ENCODE data around the gene TEX11. TPM values are rescaled to one million over a fixed set of nuclear protein-coding genes. Genes with fewer than 3 reads are reported as not detected.
"Not testable (repeated sequence)": the region's sequence is repeated elsewhere in the genome, so short reads cannot be mapped to it uniquely, and the experiment has no call there.

TEX11 gene
- total RNA-seq, 2 donors from 2014 or later = 2.6 TPM; not detected in 1

- Histone ChIP-seq H3K27ac (no peak overlapping the region), H3K4me3 (no peak overlapping the region), H3K4me1 (replicated peaks) (no peaks in the 10 kb centered on the region), H3K36me3 (no peaks in the 10 kb centered on the region), H3K27me3 (replicated peaks; ENCODE audit: insufficient read depth) (no peaks in the 10 kb centered on the region), H3K9me3 (no peaks in the 10 kb centered on the region)
- 10% methylated on average over 3 of the region's 3 CpGs for WGBS
- no peak for DNase-seq (ENCODE audit: low spot score)
- intact Hi-C loops (cut with DNase I) = no loop called here
- no peak for TF ChIP-seq POLR2AphosphoS5 (IDR thresholded peaks at IDR 0.05)
- TF ChIP-seq POLR2A (IDR thresholded peaks at IDR 0.05) = no peak
- no peak for TF ChIP-seq CTCF (IDR thresholded peaks at IDR 0.05)
Measured at GRCh38 chrX:70921709-70922352, 13.3 kb upstream of the TEX11 start.

- 95% methylated on average over 4 of the region's 4 CpGs for WGBS
- no peak for TF ChIP-seq POLR2A (IDR thresholded peaks at IDR 0.05)
- intact Hi-C loops (cut with DNase I) = no loop called here
Measured at GRCh38 chrX:70916754-70917153, 8.2 kb upstream of the TEX11 start.

GRCh38 chrX:70907900-70908299 is 611 bp downstream of the TEX11 start:
- DNase-seq (ENCODE audit: low spot score) = no peak
- TF ChIP-seq CTCF (IDR thresholded peaks at IDR 0.05) = no peak
- TF ChIP-seq POLR2A (IDR thresholded peaks at IDR 0.05) = no peak
- TF ChIP-seq POLR2AphosphoS5 (IDR thresholded peaks at IDR 0.05) = no peak
- Histone ChIP-seq H3K9me3 (no peaks in the 10 kb centered on the region), H3K4me3 (no peak overlapping the region), H3K27me3 (replicated peaks; ENCODE audit: insufficient read depth) (no peaks in the 10 kb centered on the region), H3K4me1 (replicated peaks) (no peaks in the 10 kb centered on the region), H3K36me3 (no peaks in the 10 kb centered on the region), H3K27ac (no peak overlapping the region)
- 92% methylated on average over 11 of the region's 11 CpGs for WGBS
- intact Hi-C loops (cut with DNase I) = no loop called here

More at GRCh38 chrX:70916754-70917153, 8.2 kb upstream of the TEX11 start:
- H3K9me3 ChIP-seq = no peaks in the 10 kb centered on the region
- no peak overlapping the region for H3K4me3 ChIP-seq
- no peaks in the 10 kb centered on the region for H3K36me3 ChIP-seq
- H3K4me1 ChIP-seq (replicated peaks) = no peaks in the 10 kb centered on the region
- DNase-seq (ENCODE audit: low spot score) = no peak
- H3K27me3 ChIP-seq (replicated peaks; ENCODE audit: insufficient read depth) = no peaks in the 10 kb centered on the region
- no peak overlapping the region for H3K27ac ChIP-seq

- no peak for DNase-seq (ENCODE audit: low spot score)
- Histone ChIP-seq H3K4me1 (replicated peaks) (no peaks in the 10 kb centered on the region), H3K27me3 (replicated peaks; ENCODE audit: insufficient read depth) (no peaks in the 10 kb centered on the region), H3K36me3 (no peaks in the 10 kb centered on the region), H3K9me3 (no peaks in the 10 kb centered on the region), H3K27ac (no peak overlapping the region), H3K4me3 (no peak overlapping the region)
- no peak for TF ChIP-seq CTCF (IDR thresholded peaks at IDR 0.05)
- no peak for TF ChIP-seq POLR2A (IDR thresholded peaks at IDR 0.05)
- TF ChIP-seq POLR2AphosphoS5 (IDR thresholded peaks at IDR 0.05) = no peak
- intact Hi-C loops (cut with DNase I) = no loop called here
- WGBS = 65% methylated on average over 6 of the region's 7 CpGs
Measured at GRCh38 chrX:70901465-70901864, 7.0 kb downstream of the TEX11 start.

- H3K27ac ChIP-seq; H3K9me3 ChIP-seq; H3K4me1 ChIP-seq (replicated peaks); DNase-seq (ENCODE audit: low spot score); H3K27me3 ChIP-seq (replicated peaks; ENCODE audit: insufficient read depth); H3K4me3 ChIP-seq; intact Hi-C loops (cut with DNase I); H3K36me3 ChIP-seq: not testable (repeated sequence)
- WGBS = 31% methylated on average over 5 of the region's 6 CpGs
Measured at GRCh38 chrX:70890441-70890840, 18.1 kb downstream of the TEX11 start.

GRCh38 chrX:70878902-70879301 is 29.6 kb downstream of the TEX11 start:
- H3K36me3 ChIP-seq = no peaks in the 10 kb centered on the region
- intact Hi-C loops (cut with DNase I) = no loop called here
- TF ChIP-seq POLR2A (IDR thresholded peaks at IDR 0.05) = no peak
- no peak for TF ChIP-seq CTCF (IDR thresholded peaks at IDR 0.05)
- WGBS = 94% methylated on average over 2 of the region's 2 CpGs
- no peak overlapping the region for H3K4me3 ChIP-seq
- H3K27ac ChIP-seq = no peak overlapping the region
- no peaks in the 10 kb centered on the region for H3K4me1 ChIP-seq (replicated peaks)
- H3K27me3 ChIP-seq (replicated peaks; ENCODE audit: insufficient read depth) = no peaks in the 10 kb centered on the region
- H3K9me3 ChIP-seq = no peaks in the 10 kb centered on the region
- no peak for DNase-seq (ENCODE audit: low spot score)
